Activated CD4-positive, CD25-positive, alpha-beta regulatory T cell treated with anti-CD3 and anti-CD28 coated beads, Interleukin-2, amount 50 U/mL, for 24 hours (primary cell): ENCODE results near the gene PSMB2.
A peak's percentile ranks its signal among the peaks of the same experiment; 100 is the strongest.
"Not testable (repeated sequence)": the region's sequence is repeated elsewhere in the genome, so short reads cannot be mapped to it uniquely, and the experiment has no call there.

Experiments
- ATAC-seq, 2 donors: fragments of 150-1000 bp; cut with Tn5 transposase; one replicate each; pipeline ENCODE4 v1.10.0; 2021; ENCODE audit warnings: mild to moderate bottlenecking in 1 of 2, moderate library complexity in 1 of 2

PSMB2 gene

GRCh38 chr1:35591211-35591610, 50.1 kb downstream of the PSMB2 start:
- ATAC-seq = no peak

- ATAC-seq = no peak
Measured at GRCh38 chr1:35590476-35591040, 50.8 kb downstream of the PSMB2 start.

DNA sequence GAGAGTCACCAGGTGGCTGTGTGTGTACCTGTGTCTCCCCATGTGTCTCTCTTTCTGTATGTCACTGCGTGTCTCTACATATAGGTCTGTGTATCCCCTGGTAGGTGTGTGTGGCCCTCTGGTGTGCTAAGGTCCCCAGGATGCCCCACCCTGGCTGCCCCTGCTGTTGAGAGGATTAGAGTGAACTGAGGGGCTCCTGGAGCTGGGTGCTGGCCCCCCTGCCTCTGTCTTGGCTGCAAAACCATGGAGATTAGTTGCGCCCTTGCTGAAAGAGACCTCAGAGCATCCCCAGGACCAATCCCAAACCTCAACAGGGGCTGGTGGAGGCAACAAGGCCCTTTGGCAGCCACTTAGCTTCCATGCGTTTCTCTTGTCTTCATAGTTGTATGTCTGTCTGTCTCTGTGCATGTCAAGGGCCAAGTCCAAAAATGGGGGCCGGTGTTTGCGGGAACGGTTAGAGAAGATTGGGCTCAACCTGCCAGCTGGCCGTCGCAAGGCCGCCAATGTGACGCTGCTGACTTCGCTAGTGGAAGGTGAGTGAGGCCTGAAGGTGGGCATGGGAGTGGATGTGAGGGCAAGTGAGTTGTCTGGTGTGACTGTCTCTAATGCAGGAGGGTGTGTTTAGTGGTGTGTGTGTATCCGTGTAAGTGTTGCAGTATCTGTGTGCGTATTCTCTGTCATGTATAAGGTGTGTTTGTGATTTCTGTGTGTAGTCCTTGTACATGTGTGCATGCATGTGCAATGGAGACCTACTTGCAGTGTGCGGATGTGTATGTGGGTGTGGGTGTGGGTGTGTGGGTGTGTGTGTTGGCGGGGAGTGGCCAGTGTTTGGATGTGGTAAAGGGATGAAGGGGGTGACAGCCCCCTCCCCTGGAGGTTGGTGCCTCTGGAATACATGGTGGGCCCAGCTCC, 51.6 kb downstream of the PSMB2 start:
- ATAC-seq = no peak

GRCh38 chr1:35588197-35588910, 53.0 kb downstream of the PSMB2 start:
- no peak for ATAC-seq

GRCh38 chr1:35587736-35588135, 53.6 kb downstream of the PSMB2 start:
- no peak for ATAC-seq

GRCh38 chr1:35586808-35587207, 54.5 kb downstream of the PSMB2 start:
- no peak for ATAC-seq

GRCh38 chr1:35585805-35586204, 55.5 kb downstream of the PSMB2 start:
- ATAC-seq = not testable (repeated sequence)

DNA sequence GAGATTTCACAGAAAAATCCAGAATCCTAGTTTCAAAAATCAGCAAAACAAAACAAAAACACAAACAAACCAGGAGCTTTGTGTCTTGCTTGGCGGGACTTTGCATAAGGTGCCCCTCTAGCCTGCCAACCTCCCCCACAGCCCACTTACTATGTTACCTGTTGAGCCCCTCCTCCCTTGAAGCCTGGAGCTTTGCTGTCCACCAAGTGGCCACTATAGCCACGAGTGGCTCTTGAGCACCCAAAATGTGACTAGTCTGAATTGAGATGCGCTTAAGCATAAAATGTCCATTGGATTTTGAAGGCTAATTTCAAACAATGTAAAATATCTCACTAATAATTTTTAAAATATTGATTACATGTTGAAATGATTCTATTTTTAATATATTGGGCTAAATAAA, 56.0 kb downstream of the PSMB2 start:
- ATAC-seq = no peak

DNA sequence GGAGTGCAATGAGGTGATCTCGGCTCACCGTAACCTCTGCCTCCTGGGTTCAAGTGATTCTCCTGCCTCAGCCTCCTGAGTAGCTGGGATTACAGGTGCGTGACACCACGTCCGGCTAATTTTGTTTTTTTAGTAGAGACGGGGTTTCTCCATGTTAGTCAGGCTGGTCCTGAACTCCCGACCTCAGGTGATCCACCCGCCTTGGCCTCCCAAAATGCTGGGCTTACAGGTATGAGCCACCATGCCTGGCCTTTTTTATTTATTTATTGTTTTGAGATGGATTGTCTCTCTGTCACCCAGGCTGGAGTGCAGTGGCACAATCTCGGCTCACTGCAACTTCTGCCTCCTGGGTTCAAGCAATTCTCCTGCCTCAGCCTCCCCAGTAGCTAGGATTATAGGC, 59.7 kb downstream of the PSMB2 start:
- ATAC-seq = not testable (repeated sequence)

- ATAC-seq = no peak
Measured at GRCh38 chr1:35580949-35581388, 60.4 kb downstream of the PSMB2 start.

DNA sequence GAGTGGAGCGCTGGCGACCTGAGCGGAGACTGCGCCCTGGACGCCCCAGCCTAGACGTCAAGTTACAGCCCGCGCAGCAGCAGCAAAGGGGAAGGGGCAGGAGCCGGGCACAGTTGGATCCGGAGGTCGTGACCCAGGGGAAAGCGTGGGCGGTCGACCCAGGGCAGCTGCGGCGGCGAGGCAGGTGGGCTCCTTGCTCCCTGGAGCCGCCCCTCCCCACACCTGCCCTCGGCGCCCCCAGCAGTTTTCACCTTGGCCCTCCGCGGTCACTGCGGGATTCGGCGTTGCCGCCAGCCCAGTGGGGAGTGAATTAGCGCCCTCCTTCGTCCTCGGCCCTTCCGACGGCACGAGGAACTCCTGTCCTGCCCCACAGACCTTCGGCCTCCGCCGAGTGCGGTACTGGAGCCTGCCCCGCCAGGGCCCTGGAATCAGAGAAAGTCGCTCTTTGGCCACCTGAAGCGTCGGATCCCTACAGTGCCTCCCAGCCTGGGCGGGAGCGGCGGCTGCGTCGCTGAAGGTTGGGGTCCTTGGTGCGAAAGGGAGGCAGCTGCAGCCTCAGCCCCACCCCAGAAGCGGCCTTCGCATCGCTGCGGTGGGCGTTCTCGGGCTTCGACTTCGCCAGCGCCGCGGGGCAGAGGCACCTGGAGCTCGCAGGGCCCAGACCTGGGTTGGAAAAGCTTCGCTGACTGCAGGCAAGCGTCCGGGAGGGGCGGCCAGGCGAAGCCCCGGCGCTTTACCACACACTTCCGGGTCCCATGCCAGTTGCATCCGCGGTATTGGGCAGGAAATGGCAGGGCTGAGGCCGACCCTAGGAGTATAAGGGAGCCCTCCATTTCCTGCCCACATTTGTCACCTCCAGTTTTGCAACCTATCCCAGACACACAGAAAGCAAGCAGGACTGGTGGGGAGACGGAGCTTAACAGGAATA, 64.0 kb downstream of the PSMB2 start:
- peak; percentile 78 to 84 for ATAC-seq

DNA sequence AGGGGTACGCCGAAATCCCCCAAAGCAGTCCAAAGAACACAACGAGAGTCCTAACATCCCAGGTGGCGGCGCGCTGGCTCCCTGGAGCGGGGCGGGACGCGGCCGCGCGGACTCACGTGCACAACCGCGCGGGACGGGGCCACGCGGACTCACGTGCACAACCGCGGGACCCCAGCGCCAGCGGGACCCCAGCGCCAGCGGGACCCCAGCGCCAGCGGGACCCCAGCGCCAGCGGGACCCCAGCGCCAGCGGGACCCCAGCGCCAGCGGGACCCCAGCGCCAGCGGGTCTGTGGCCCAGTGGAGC, 64.6 kb downstream of the PSMB2 start:
- not testable (repeated sequence) for ATAC-seq

DNA sequence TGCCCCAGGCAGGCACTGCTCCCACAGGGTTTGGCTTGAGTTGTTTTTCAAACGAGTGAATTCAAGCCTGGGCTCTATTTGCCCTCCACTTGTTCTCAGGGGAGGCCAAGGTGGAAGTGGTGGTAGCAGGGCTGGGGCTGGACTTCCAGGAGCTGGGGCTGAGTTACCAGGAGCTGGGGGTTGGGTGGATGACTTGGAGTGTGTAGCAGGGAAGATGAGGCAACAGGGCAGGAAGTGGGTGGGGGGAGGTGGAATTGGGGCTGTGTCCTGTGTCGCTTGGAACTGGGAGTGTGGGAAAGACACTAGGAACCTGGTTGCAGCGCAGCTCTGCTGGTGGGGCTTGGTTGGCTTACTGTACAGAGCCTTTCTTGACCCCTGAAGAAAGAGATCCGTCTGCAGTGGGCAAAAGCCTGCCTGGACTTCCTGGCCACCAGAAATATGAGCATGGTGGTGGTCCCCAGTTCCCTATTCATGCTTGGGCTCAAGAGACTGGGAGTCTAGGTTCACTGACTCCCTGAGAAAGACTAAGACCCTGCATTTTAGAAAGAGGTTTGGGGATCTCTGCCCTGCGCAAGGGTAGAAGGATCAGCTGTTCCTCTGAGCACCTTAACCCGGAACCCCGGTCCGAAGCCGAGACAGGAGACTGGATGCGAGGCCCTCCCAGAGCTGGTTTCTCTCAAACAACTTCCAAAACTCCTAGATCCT, 65.1 kb downstream of the PSMB2 start:
- no peak for ATAC-seq

GRCh38 chr1:35575416-35575958, 65.8 kb downstream of the PSMB2 start:
- ATAC-seq = no peak

DNA sequence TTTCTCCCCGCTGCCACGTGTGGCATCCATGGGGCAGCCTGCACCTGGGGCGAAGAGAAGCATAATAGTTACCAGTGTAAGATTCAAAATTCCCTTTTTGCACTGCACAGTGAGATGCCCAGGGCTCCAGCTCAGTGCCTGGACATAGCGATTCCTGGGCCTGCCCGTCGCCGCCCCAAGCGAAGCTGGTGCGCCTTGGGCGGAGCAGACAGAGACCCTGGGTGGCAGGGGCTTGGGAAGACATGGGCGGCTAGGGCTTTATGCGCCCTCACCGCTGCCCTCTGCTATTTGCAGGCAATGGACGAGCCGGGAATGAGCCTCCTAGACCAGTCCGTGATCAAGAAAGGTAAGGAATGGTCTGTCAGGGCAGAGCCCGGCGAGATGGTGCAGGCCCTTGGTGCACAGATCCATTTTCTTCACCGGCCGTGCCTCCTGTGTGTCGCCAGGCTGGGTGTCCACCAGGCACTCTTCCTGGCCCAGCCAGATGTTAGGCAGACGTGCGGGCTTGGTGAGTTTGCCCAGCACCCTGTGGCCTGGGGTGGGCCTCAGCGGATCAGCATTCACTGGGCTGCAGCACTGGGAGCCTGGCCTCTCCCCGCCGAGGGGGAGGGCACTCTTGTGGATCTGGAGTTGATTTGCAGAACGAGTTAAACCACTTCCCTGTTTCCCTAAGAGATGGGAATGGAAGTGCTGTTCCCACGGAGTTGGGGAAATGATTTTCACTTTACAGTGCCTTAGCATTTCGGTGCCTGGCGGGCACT, 66.5 kb downstream of the PSMB2 start:
- ATAC-seq = no peak

- ATAC-seq = no peak
Measured at GRCh38 chr1:35574125-35574654, 67.1 kb downstream of the PSMB2 start.

DNA sequence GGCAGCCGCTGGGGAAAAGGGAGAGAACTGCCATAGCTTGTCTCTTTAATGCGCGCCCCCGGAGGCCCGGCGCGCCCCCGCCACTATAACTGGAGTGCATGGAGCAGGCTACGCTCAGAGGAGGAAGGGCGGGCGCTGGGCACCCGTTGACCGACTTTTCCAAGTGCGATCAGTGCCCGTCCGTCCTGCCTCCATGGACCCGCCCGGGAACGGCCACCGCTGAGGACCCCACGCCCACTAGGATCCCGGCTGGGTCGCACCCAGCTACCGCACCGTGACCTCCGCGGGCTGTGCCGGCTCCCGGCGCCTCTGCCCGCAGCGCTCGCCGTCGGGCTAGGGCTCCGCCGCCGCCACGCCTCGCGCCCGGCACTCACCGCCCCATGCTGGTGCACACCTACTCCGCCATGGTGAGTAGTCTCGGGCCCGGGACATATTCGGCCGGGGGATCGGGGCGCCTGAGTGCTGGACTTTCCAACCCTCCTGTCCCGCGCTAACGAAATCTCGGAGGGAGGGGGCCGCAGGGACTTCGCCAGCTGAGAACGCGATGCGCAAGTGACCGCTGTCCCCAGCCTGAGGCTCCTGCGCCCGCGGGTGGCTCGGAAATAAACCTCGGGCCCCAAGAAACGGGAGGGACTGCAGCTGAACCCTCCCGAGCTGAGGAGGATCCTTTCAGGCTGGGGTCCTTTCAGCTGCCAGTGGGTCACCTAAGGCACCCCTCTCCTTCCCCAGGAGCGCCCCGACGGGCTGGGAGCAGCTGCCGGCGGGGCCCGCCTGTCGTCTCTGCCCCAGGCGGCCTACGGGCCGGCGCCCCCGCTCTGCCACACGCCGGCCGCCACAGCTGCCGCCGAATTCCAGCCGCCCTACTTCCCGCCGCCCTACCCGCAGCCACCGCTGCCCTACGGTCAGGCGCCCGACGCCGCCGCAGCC, 67.9 kb downstream of the PSMB2 start, which contains the start of gene TFAP2E:
TSS of gene TFAP2E (plus strand) at position 117 of the 927 bp plus-strand sequence. CDS start at position 381, 264 bp downstream.
- no peak for ATAC-seq

- ATAC-seq = no peak
Measured at GRCh38 chr1:35572296-35572695, 69.0 kb downstream of the PSMB2 start.

DNA sequence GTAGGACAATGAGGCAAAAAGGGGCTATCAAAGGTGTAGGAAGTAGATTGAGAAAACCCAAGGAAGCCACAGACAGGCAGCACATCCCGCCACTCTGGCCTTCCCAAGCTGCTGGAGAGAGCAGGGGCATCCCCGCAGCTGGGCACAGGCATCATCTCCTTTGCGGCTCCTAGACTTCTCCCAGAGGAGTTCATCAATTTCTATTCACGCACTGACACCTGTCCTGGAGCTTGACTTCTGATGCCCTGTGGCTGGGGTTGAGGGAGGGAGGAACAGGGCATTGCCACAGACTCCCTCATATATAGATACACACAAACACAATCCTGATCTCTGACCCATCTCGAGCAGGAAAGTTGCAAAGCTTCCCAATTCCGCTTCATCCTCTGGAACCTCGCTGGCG, 70.1 kb downstream of the PSMB2 start:
- ATAC-seq = no peak
